GM19397 (cell line): Measurements from ENCODE around the gene FGD6.
"Not testable (repeated sequence)": the region's sequence is repeated elsewhere in the genome, so short reads cannot be mapped to it uniquely, and the experiment has no call there.

ENCODE experiments used
- ATAC-seq: cut with Tn5 transposase; IDR thresholded peaks from one replicate; pipeline ENCODE4 v1.9.1; 2021; ENCODE audit warnings: mild to moderate bottlenecking, moderate library complexity; ENCODE audit not compliant: unreplicated experiment

Gene FGD6

DNA sequence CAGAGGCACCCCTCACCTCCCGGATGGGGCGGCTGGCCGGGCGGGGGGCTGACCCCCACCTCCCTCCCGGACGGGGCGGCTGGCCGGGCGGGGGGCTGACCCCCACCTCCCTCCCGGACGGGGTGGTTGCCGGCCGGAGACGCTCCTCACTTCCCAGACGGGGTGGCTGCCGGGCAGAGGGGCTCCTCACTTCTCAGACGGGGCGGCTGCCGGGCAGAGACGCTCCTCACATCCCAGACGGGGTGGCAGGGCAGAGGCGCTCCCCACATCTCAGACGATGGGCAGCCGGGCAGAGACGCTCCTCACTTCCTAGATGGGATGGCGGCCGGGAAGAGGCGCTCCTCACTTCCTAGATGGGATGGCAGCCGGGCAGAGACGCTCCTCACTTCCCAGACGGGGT lies 18.4 kb upstream of the FGD6 start:
- ATAC-seq: not testable (repeated sequence)

DNA sequence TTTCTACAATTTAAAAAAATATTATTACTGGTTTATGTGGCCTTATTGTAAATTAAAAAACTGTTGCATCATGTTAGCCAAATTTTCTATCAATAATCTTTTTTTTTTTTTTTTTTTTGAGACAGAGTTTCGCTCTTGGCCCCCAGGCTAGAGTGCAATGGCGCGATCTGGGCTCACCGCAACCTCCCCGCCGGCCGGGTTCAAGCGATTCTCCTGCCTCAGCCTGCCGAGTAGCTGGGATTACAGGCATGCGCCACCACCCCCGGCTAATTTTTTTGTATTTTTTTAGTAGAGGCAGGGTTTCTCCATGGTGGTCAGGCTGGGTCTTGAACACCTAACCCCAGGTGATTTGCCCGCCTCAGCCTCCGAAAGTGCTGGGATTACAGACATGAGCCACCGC lies 16.9 kb upstream of the FGD6 start:
- not testable (repeated sequence) for ATAC-seq

- ATAC-seq: no peak
Observed at GRCh38 chr12:95231190-95231589, 13.9 kb upstream of the FGD6 start.

DNA sequence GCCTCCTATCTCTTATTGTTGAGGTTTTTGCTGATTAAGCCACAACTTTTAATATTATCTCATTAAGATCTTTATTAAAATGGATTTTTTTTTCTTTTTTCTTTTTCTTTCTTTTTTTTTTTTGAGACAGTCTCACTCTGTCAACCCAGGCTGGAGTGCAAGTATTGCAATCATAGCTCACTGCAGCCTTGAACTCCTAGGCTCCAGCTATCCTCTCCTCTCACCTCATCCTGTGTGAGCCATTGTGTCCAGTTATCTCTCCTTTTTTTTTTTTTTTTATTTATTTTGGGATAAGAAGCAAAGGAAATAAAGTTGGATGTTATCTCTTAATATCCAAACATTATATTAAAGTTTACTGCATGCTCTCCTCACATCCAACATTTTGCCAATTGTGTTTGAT lies 13.0 kb upstream of the FGD6 start:
- ATAC-seq: no peak

DNA sequence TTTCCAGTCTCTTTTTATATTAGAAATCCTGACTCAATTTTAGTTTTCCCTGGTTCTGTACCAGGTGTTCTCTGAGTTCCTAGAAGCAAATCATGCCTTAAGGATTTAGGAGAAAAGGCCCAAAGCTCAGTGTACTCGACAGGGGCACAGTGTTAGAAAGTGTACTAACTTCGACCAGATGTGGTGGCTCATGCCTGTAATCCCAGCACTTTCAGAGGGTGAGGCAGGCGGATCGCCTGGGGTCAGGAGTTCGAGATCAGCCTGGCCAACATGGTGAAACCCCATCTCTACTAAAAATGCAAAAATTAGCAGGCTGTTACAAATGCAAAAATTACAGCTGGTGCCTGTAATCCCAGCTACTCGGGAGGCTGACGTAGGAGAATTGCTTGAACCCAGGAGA lies 12.4 kb upstream of the FGD6 start:
- no peak for ATAC-seq

DNA sequence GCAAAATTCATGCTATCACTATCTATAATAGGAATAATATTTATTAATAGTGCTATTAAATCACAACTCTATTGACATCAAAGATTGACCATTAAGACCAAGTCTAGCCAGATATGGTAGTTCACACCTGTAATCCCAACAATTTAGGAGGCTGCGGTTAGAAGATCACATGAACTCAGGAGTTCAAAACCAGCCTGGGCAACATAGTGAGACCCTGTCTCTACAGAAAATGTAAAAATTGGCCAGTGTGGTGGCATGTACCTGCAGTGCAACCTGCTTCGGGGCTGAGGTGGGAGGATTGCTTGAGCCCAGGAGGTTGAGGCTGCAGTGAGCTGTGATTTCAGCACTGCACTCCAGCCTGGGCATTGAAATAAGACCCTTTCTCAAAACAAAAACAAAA lies 11.3 kb upstream of the FGD6 start:
- no peak for ATAC-seq

- no peak for ATAC-seq
Observed at GRCh38 chr12:95227818-95228356, 10.6 kb upstream of the FGD6 start.

DNA sequence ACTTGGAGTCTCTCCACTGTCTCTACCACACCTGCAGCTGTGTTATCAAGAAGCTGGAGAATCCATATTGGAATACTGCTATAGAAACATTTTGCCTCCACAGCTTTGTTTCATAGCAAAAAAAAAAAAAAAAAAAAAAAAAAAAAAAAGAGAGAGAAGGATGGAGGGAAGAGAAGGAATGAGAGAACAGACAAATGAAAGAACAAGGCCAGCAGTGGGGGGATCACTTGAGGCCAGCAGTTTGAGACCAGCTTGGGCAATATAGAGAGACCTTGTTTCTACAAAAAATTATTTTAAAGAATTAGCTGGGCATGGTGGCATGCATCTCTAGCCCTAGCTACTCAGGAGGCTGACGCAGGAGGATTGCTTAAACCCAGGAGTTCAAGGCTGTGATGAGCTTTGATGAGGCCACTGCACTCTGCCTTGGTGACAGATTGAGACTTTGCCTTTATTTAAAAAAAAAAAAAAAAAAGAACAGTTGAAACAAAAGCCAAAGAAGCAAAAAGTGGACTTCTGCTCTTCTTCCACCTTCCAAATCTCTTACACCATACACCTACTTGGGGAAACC lies 8.5 kb upstream of the FGD6 start:
- no peak for ATAC-seq

DNA sequence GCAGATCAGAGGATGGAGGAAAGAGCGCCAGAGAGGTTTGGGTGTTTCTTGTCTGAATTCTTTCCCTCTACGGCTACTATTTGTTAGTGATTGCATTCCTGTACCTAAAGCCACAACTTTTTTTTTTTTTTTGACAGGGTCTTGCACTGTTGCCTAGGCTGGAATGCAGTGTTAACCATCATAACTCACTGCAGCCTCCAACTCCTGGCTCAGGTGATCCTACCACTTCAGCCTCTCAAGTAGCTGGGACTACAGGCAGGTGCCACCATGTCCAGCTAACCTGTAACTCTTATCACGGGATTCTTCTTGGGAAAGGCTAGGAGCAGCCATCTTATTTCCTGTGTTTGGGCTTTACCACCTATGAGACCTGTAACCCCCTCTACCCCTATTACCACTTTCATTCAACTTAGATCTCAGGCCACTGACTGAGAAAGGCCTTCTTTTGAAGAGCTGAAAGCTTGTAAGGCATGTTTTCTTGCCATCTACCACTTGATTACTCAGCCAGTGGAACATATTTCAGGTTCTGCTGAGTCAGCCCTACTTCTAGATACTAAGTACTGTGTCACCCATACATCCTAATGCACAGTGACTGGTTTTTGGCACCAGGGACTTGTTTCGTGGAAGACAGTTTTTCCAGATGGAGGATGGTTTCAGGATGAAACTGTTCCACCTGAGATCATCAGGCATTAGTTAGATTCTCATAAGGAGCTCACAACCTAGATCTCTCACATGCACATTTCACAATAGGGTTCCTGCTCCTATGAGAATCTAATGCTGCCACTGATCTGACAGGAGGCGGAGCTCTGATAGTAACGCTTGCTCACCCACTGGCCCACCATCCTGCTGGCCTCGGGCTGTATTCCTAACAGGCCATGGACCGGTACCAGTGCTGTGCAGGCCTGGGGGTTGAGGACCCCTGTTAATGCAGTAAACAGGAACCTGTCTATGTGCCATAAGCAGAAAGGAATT lies 7.2 kb upstream of the FGD6 start:
- no peak for ATAC-seq

- ATAC-seq: no peak
Observed at GRCh38 chr12:95220726-95221125, 3.5 kb upstream of the FGD6 start.

DNA sequence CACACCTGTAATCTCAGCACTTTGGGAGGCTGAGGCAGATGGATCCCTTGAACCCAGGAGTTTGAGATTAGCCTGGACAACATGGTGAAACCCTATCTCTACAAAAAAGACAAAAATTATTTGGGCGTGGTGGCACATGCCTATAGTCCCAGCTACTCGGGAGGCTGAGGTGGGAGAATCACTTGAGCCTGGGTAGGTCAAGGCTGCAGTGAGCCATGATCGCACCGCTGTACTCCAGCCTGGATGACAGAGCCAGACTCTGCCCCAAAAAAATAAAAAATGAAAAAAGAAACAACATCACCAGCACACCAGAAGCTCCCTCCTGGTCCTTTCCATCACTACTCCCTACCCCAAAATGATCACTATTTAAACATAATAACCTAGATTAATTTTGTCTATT lies 2.9 kb upstream of the FGD6 start:
- no peak for ATAC-seq

GRCh38 chr12:95218150-95219133 lies 1.2 kb upstream of the FGD6 start:
- no peak for ATAC-seq

- peak; percentile 12 for ATAC-seq
Observed at GRCh38 chr12:95216711-95217376, 423 bp downstream of the FGD6 start.

GRCh38 chr12:95215949-95216348 lies 1.3 kb downstream of the FGD6 start:
- no peak for ATAC-seq

- no peak for ATAC-seq
Observed at GRCh38 chr12:95214466-95214865, 2.8 kb downstream of the FGD6 start.

DNA sequence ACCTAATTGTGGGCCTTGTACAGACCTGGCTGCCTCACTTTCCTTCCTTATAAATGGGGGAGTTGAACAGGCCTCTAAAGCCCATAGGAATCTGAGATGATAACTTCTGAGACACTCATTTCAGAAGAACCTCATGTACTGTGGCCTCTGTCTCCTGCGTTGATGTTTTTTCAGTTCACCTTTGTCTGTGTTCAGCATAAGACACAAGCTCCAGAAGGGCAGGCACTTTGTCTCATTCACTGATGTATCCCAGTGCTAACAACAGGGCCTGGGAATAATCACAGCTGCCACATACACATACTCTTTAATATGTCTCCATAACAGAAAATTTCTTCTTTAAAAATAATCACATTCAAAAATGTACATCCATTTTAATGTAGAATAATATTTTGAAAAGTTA lies 3.3 kb downstream of the FGD6 start:
- ATAC-seq: no peak

DNA sequence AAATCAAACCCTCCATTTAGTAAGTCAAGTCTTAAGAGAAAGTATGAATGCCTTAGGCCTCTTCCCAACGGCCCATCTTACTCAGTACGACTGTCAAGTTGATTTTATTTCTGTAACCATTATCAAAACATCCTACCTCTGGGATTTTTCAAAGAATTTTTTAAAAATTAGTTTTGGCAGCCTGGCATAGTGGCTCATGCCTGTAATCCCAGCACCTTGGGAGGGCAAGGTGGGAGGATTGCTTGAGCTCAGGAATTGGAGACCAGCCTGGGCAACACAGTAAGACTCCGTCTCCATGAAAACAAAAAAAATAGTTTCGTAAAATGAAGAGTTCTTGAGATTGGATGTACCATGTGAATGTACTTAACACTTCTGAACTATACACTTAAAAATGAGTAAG lies 4.1 kb downstream of the FGD6 start:
- ATAC-seq: no peak

- ATAC-seq: no peak
Observed at GRCh38 chr12:95212586-95212985, 4.7 kb downstream of the FGD6 start.

GRCh38 chr12:95208678-95209077 lies 8.6 kb downstream of the FGD6 start:
- ATAC-seq: no peak

- no peak for ATAC-seq
Observed at GRCh38 chr12:95207407-95207806, 9.9 kb downstream of the FGD6 start.
